ENCODE data around the gene KDM4C. TPM values are rescaled to one million over a fixed set of nuclear protein-coding genes. Genes with fewer than 3 reads are reported as not detected.
"Not testable (repeated sequence)": the region's sequence is repeated elsewhere in the genome, so short reads cannot be mapped to it uniquely, and the experiment has no call there.

The KDM4C gene
- total and polyA plus RNA-seq, 2 donors (not counting 1 experiment from before 2014, with no cell fraction given), result 13.0 to 39.0 TPM

GRCh38 chr9:6788162-6789016 is 30.6 kb downstream of the KDM4C start:
- peaks cover 7% of the 10 kb centered on the region for H3K79me2 ChIP-seq (ENCODE audit: control insufficient read depth, insufficient read depth, low read length)
- peaks cover 6% of the 10 kb centered on the region for H3K4me1 ChIP-seq (ENCODE audit: control insufficient read depth, extremely low read depth, insufficient read depth, low read length)
- peak overlapping the region in 1 of 4 experiments; percentile 16 for H3K4me3 ChIP-seq (replicated peaks in 1 of 4; ENCODE audit: control extremely low read depth in 1 of 4, insufficient read depth in 1 of 4, low read depth in 3 of 4, low read length in 4 of 4)
- no peaks in the 10 kb centered on the region for H4K20me1 ChIP-seq (ENCODE audit: control insufficient read depth, extremely low read depth, insufficient read depth, low read length)
- no peaks in the 10 kb centered on the region for H3K27me3 ChIP-seq (ENCODE audit: control insufficient read depth, insufficient read depth, low read length)
- peak overlapping the region; percentile 67 for H3K4me2 ChIP-seq (ENCODE audit: extremely low read depth, insufficient read depth, low read length)
- H3K36me3 ChIP-seq (ENCODE audit: control insufficient read depth, insufficient read depth, low read length), result no peaks in the 10 kb centered on the region
- H3K9ac ChIP-seq (ENCODE audit: insufficient read depth, low read length), result no peak overlapping the region
- H2AFZ ChIP-seq (ENCODE audit: low read length), result no peak overlapping the region
- peak; percentile 39 to 61 for DNase-seq (ENCODE audit: low read depth in 2 of 2)
- TF ChIP-seq EZH2 (IDR thresholded peaks at IDR 0.05; ENCODE audit: low read length, missing control alignments), result no peak
- TF ChIP-seq, protein P1, sequence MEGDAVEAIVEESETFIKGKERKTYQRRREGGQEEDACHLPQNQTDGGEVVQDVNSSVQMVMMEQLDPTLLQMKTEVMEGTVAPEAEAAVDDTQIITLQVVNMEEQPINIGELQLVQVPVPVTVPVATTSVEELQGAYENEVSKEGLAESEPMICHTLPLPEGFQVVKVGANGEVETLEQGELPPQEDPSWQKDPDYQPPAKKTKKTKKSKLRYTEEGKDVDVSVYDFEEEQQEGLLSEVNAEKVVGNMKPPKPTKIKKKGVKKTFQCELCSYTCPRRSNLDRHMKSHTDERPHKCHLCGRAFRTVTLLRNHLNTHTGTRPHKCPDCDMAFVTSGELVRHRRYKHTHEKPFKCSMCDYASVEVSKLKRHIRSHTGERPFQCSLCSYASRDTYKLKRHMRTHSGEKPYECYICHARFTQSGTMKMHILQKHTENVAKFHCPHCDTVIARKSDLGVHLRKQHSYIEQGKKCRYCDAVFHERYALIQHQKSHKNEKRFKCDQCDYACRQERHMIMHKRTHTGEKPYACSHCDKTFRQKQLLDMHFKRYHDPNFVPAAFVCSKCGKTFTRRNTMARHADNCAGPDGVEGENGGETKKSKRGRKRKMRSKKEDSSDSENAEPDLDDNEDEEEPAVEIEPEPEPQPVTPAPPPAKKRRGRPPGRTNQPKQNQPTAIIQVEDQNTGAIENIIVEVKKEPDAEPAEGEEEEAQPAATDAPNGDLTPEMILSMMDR (conservative IDR thresholded peaks at IDR 0.05 in 1 of 2, IDR thresholded peaks at IDR 0.05 in 1 of 2; ENCODE audit: low read depth in 1 of 2, low read length in 2 of 2), result no peak
- H3K9me3 ChIP-seq (ENCODE audit: control insufficient read depth, insufficient read depth, low read depth, low read length), result no peaks in the 10 kb centered on the region
- H3K27ac ChIP-seq (ENCODE audit: insufficient read depth, low read length), result peak overlapping the region; percentile 37

GRCh38 chr9:6789017-6789338 is 31.2 kb downstream of the KDM4C start:
- not testable (repeated sequence) for H3K27me3 ChIP-seq (ENCODE audit: control insufficient read depth, insufficient read depth, low read length); H3K4me3 ChIP-seq (replicated peaks in 1 of 4; ENCODE audit: control extremely low read depth in 1 of 4, insufficient read depth in 1 of 4, low read depth in 3 of 4, low read length in 4 of 4); H3K9me3 ChIP-seq (ENCODE audit: control insufficient read depth, insufficient read depth, low read depth, low read length); H3K27ac ChIP-seq (ENCODE audit: insufficient read depth, low read length); H3K36me3 ChIP-seq (ENCODE audit: control insufficient read depth, insufficient read depth, low read length); H3K79me2 ChIP-seq (ENCODE audit: control insufficient read depth, insufficient read depth, low read length); H3K9ac ChIP-seq (ENCODE audit: insufficient read depth, low read length); DNase-seq (ENCODE audit: low read depth in 2 of 2); H3K4me1 ChIP-seq (ENCODE audit: control insufficient read depth, extremely low read depth, insufficient read depth, low read length); H4K20me1 ChIP-seq (ENCODE audit: control insufficient read depth, extremely low read depth, insufficient read depth, low read length); H2AFZ ChIP-seq (ENCODE audit: low read length)
- H3K4me2 ChIP-seq (ENCODE audit: extremely low read depth, insufficient read depth, low read length), result peak overlapping the region; percentile 67

DNA sequence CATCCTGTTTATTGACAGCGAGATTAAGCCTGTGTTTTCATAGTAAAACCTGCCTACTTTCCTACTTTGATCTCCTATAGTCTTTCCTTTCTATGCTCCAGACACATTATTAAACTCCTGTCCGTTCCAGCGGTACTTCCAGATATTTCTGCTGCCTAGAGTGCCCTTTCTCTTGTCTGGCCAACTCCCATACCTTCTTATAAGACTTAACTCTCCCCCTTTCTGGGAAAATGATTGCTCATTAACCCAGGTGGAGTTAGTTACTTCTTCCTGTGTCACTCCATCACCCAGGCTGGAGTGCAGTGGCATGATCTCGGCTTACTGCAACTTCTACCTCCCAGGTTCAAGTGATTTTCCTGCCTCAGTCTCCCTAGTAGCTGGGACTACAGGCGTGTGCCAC is 33.1 kb downstream of the KDM4C start:
- H3K79me2 ChIP-seq (ENCODE audit: control insufficient read depth, insufficient read depth, low read length), result peaks cover 5% of the 10 kb centered on the region

More for the DNA sequence above, 33.1 kb downstream of the KDM4C start:
- H3K4me3 ChIP-seq (replicated peaks in 1 of 4; ENCODE audit: control extremely low read depth in 1 of 4, insufficient read depth in 1 of 4, low read depth in 3 of 4, low read length in 4 of 4), result no peak overlapping the region
- peaks cover 6% of the 10 kb centered on the region for H3K4me1 ChIP-seq (ENCODE audit: control insufficient read depth, extremely low read depth, insufficient read depth, low read length)
- H3K27ac ChIP-seq (ENCODE audit: insufficient read depth, low read length), result no peak overlapping the region
- no peak overlapping the region for H2AFZ ChIP-seq (ENCODE audit: low read length)
- no peaks in the 10 kb centered on the region for H3K9me3 ChIP-seq (ENCODE audit: control insufficient read depth, insufficient read depth, low read depth, low read length)
- H3K4me2 ChIP-seq (ENCODE audit: extremely low read depth, insufficient read depth, low read length), result no peak overlapping the region
- H3K36me3 ChIP-seq (ENCODE audit: control insufficient read depth, insufficient read depth, low read length), result no peaks in the 10 kb centered on the region
- TF ChIP-seq, protein P1 (conservative IDR thresholded peaks at IDR 0.05 in 1 of 2, IDR thresholded peaks at IDR 0.05 in 1 of 2; ENCODE audit: low read depth in 1 of 2, low read length in 2 of 2), result no peak
- no peak for TF ChIP-seq EZH2 (IDR thresholded peaks at IDR 0.05; ENCODE audit: low read length, missing control alignments)
- no peak overlapping the region for H3K9ac ChIP-seq (ENCODE audit: insufficient read depth, low read length)
- no peak for DNase-seq (ENCODE audit: low read depth in 2 of 2)
- no peaks in the 10 kb centered on the region for H3K27me3 ChIP-seq (ENCODE audit: control insufficient read depth, insufficient read depth, low read length)
- no peaks in the 10 kb centered on the region for H4K20me1 ChIP-seq (ENCODE audit: control insufficient read depth, extremely low read depth, insufficient read depth, low read length)
